MCF 10A (cell line): Measurements from ENCODE around the gene TLE3. TPM values are rescaled to one million over a fixed set of nuclear protein-coding genes. Genes with fewer than 3 reads are reported as not detected.

Experiments used
- BruUV-seq: library from RNA; stranded (reverse); fragments of 400-500 nt; replicated peaks from 2 replicates; lab custom pipeline; 2021; lab: Mats Ljungman, UMichigan
- CTCF ChIA-PET: fragments of 300-600 bp; sonication (Branson Sonifier 250); formaldehyde crosslinking; extraction: SDS; loops from one replicate; lab custom pipeline; 2021; ENCODE audit warnings: antibody characterized with exemption, inconsistent platforms; lab: Yijun Ruan, JAX
- POLR2A ChIA-PET: fragments of 300-600, 350-650 bp; sonication (Branson Sonifier 250); formaldehyde crosslinking; extraction: SDS; loops from one replicate; lab custom pipeline; 2020; ENCODE audit warnings: antibody characterized with exemption, inconsistent platforms; lab: Yijun Ruan, JAX
- DNase-seq: peaks from one replicate; pipeline ENCODE4 v3.0.0-alpha.2; 2018; ENCODE audit not compliant: unreplicated experiment
- H3K27ac Mint-ChIP-seq: one replicate; pipeline ENCODE4 v1.8.0; 2022; ENCODE audit warnings: mild to moderate bottlenecking, low read depth, mixed read lengths; ENCODE audit not compliant: unreplicated experiment
- H3K27me3 Mint-ChIP-seq: one replicate; pipeline ENCODE4 v1.8.0; 2022; ENCODE audit warnings: mixed read lengths; ENCODE audit not compliant: insufficient read depth, unreplicated experiment
- H3K36me3 Mint-ChIP-seq: one replicate; pipeline ENCODE4 v1.8.0; 2022; ENCODE audit warnings: mild to moderate bottlenecking, moderate library complexity, mixed read lengths; ENCODE audit not compliant: insufficient read depth, unreplicated experiment
- H3K4me1 Mint-ChIP-seq: one replicate; pipeline ENCODE4 v1.8.0; 2022; ENCODE audit warnings: mixed read lengths; ENCODE audit not compliant: insufficient read depth, unreplicated experiment
- H3K4me3 Mint-ChIP-seq: one replicate; pipeline ENCODE4 v1.8.0; 2022; ENCODE audit warnings: mild to moderate bottlenecking, moderate library complexity, mixed read lengths; ENCODE audit not compliant: unreplicated experiment
- H3K9me3 Mint-ChIP-seq: one replicate; pipeline ENCODE4 v1.8.0; 2022; ENCODE audit warnings: mixed read lengths; ENCODE audit not compliant: unreplicated experiment
- intact Hi-C: fragments of 100-400 bp; cut with micrococcal nuclease; formaldehyde crosslinking; loops from 2 replicates; pipeline ENCODE4 v1.14.1; 2022
- total RNA-seq: library from RNA; stranded (reverse); gene quantifications from 2 replicates; pipeline ENCODE4 v1.2.3, GENCODE V29; 2022
- TF ChIP-seq, protein P1 (sequence below): fragments of 200-600 bp; IDR thresholded peaks from one replicate; pipeline ENCODE4 v1.8.0; 2022; ENCODE audit warnings: antibody characterized with exemption, mild to moderate bottlenecking; ENCODE audit not compliant: unreplicated experiment

The TLE3 gene
- total RNA-seq, 1 experiment from 2014 or later, result 23.2 TPM

DNA sequence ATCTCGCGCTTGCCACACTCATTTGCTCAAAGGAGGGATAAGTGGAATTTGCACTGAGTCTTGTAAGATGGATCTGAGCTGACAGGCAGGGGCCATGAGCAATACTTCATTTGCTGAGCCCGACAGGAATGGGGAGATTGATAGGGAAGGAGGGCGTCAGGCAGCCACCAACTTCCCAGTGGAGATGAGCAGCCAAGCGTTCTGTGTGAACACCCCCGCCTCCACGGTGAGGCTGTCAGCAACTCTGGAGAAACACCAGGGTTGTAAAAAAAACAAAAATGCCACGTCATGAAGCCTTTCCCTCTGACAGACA lies 36.8 kb downstream of the TLE3 start:
- Mint-ChIP-seq H3K27me3 (no peaks in the 10 kb centered on the region), H3K4me1 (no peaks in the 10 kb centered on the region), H3K27ac (no peak overlapping the region), H3K9me3 (no peaks in the 10 kb centered on the region), H3K36me3 (peaks cover 39% of the 10 kb centered on the region), H3K4me3 (no peak overlapping the region)
- ChIA-PET POLR2A (no interaction called here), CTCF (no interaction called here)
- TF ChIP-seq, protein P1, sequence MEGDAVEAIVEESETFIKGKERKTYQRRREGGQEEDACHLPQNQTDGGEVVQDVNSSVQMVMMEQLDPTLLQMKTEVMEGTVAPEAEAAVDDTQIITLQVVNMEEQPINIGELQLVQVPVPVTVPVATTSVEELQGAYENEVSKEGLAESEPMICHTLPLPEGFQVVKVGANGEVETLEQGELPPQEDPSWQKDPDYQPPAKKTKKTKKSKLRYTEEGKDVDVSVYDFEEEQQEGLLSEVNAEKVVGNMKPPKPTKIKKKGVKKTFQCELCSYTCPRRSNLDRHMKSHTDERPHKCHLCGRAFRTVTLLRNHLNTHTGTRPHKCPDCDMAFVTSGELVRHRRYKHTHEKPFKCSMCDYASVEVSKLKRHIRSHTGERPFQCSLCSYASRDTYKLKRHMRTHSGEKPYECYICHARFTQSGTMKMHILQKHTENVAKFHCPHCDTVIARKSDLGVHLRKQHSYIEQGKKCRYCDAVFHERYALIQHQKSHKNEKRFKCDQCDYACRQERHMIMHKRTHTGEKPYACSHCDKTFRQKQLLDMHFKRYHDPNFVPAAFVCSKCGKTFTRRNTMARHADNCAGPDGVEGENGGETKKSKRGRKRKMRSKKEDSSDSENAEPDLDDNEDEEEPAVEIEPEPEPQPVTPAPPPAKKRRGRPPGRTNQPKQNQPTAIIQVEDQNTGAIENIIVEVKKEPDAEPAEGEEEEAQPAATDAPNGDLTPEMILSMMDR, result no peak
- DNase-seq, result no peak
- no TSS peak for BruUV-seq
- intact Hi-C loops, result no loop called here

DNA sequence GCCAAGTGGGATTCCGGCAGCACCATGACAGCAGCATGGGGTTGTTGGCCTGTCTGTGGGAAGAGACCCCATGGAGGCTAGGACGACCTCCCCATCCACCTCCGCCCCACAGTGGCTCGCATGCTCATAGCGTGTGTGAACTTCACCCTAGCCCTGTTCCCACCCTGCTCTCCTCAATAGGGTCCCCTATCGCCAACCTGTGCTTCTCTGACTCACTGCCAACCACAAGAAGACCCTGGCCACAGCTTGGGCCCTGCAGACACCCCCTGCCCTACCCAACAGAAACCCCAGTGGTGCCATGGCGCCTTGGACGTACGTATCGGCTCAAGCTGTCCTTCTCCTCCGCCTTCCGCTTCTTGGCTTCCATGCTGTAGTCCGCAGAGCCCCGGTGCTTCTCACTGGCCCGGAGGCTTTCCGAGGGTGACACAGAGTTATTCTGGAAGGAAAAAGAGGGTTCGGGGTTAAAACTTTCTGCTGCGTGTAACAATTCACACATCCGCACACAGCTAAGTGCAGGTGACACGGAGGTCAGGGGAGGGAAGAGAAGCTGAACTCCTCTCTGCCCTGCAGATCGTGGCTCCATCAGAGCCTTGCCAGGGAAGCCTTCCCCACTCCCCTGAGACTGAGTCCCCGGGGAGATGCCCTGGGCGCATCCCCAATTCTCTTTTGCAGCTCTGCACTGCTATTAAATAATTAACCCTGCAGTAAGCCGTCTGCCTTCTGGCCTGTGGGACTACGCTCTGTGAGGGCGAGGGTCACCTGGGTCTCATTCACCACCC lies 37.3 kb downstream of the TLE3 start:
- Mint-ChIP-seq H3K4me1 (no peaks in the 10 kb centered on the region), H3K36me3 (peaks cover 38% of the 10 kb centered on the region), H3K4me3 (no peak overlapping the region), H3K27me3 (no peaks in the 10 kb centered on the region), H3K9me3 (no peaks in the 10 kb centered on the region), H3K27ac (no peak overlapping the region)
- no TSS peak for BruUV-seq
- CTCF ChIA-PET, result interaction anchor here (1.2 kb wide), 1 partner anchor 332 kb away, joined by 3 read pairs; no protein-coding TSS in a partner anchor
- TF ChIP-seq, protein P1, result no peak
- no peak for DNase-seq
- intact Hi-C loops, result no loop called here
- POLR2A ChIA-PET, result no interaction called here

DNA sequence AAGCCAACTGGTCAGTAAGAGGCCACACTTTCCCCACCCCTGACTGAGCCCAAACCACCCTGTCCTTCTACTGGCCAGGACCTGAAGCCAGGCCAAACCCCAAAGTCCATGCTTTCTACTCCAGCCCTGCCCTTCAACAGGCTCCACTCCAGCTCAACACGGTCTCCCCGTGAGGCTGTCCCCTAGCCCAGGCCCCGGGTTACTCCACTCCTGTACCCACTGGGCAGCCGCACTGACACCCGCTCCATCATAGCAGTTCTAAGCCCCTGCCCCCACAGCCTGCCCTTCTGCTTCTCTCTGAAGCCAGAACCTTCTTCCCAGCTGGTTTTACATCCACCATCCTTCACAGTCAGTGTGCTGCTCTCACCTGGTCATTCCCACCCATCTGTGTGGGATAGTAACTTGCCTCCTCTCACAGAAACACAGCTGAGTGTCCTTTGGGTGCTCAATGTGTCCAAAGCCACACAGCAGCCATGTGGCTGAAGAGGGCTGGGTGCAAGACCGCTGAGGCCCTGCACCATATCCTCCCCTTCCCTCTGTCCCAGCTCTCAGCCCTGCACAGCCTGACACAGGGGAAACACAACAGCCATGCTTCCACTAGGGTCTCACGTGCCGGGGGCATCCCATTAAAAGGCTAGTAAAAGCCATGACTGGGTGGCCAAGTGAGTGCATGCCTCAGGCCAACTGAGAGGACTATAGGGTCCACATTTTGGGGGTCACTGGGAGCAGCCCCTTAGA lies 38.1 kb downstream of the TLE3 start:
- TF ChIP-seq, protein P1, result no peak
- ChIA-PET POLR2A (interaction anchor here (0.6 kb wide), 1 partner anchor 46 kb away, joined by 3 read pairs; no protein-coding TSS in a partner anchor), CTCF (interaction anchor here (1.2 kb wide), 1 partner anchor 331 kb away, joined by 3 read pairs; no protein-coding TSS in a partner anchor)
- DNase-seq, result no peak
- Mint-ChIP-seq H3K9me3 (no peaks in the 10 kb centered on the region), H3K27ac (no peak overlapping the region), H3K36me3 (peaks cover 33% of the 10 kb centered on the region), H3K4me1 (no peaks in the 10 kb centered on the region), H3K27me3 (no peaks in the 10 kb centered on the region), H3K4me3 (no peak overlapping the region)
- no TSS peak for BruUV-seq
- intact Hi-C loops, result no loop called here

DNA sequence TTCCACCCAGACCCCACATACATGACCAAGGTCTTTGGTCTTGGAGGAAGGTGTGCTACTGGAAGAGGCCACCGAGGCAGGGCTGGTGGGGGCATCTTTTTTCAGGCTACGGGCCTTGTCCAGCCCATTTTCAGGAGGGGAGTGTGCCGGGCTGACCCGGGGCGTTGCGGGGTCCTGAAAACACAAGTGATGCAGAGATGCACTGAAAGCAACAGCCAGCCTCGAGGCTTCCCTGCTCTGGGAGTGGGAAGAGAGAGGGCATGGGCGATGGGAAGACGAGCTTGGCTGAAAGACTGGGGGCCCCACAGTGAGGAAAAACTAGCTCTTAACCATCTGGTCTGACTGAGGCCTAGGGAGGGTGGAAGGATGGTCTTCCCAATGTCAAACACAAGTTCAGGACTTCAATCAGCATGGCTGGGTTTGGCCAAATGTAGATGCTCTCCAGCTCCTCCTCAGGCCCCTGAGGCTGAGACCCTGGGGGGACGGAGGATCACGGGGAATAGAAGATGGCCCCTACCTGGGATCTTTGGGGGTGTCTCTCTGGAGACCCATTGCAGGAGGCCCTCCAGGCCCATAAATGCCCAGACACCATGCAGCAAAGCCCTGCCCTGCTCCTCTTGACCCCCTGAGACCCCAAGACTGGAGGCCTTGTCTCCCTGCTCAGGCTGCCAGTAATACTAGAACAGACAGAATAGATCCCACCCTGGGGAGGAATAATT lies 38.9 kb downstream of the TLE3 start:
- Mint-ChIP-seq H3K9me3 (no peaks in the 10 kb centered on the region), H3K27ac (no peak overlapping the region), H3K27me3 (no peaks in the 10 kb centered on the region), H3K4me3 (no peak overlapping the region), H3K36me3 (peaks cover 33% of the 10 kb centered on the region), H3K4me1 (no peaks in the 10 kb centered on the region)
- intact Hi-C loops, result no loop called here
- ChIA-PET POLR2A (no interaction called here), CTCF (no interaction called here)
- DNase-seq, result no peak
- TF ChIP-seq, protein P1, result no peak
- no TSS peak for BruUV-seq
